WTC11 (cell line): ENCODE data around the gene RBM10. TPM values are rescaled to one million over a fixed set of nuclear protein-coding genes. Genes with fewer than 3 reads are reported as not detected.

Experiments
- ATAC-seq: fragments of 200-7000 bp; cut with Tn5 transposase; 2 replicates; pipeline ENCODE4 v1.10.0; 2021; ENCODE audit warnings: mild to moderate bottlenecking, moderate library complexity
- CTCF ChIA-PET: fragments of 300-600 bp; sonication (Branson Sonifier 250); formaldehyde crosslinking; loops from one replicate; lab custom pipeline; 2021; ENCODE audit warnings: antibody characterized with exemption; lab: Charles Lee
- POLR2A ChIA-PET: fragments of 350-600 bp; sonication (Branson Sonifier 250); formaldehyde crosslinking; loops from one replicate; lab custom pipeline; 2021; ENCODE audit warnings: antibody characterized with exemption; lab: Charles Lee
- DNase-seq: peaks from one replicate; pipeline ENCODE4 v3.0.0; 2021; ENCODE audit warnings: low spot score
- H3K27ac Mint-ChIP-seq: 2 replicates; pipeline ENCODE4 v1.8.0; 2021; ENCODE audit warnings: mixed read lengths
- H3K27me3 Mint-ChIP-seq: 2 replicates; pipeline ENCODE4 v1.8.0; 2021; ENCODE audit warnings: low read depth, mild to moderate bottlenecking, moderate library complexity, mixed read lengths
- H3K36me3 Mint-ChIP-seq: 2 replicates; pipeline ENCODE4 v1.8.0; 2021; ENCODE audit warnings: mixed read lengths
- H3K4me1 Mint-ChIP-seq: 2 replicates; pipeline ENCODE4 v1.8.0; 2022; ENCODE audit warnings: mixed read lengths
- H3K4me3 Mint-ChIP-seq: 2 replicates; pipeline ENCODE4 v1.8.0; 2021; ENCODE audit warnings: mild to moderate bottlenecking, moderate library complexity, mixed read lengths
- H3K9me3 Mint-ChIP-seq: 2 replicates; pipeline ENCODE4 v1.8.0; 2021; ENCODE audit warnings: mixed read lengths
- CBFB ChIP-seq: sonication (generic); formaldehyde crosslinking; IDR thresholded peaks from 2 replicates; pipeline ENCODE4 v1.8.1; 2022; ENCODE audit warnings: mild to moderate bottlenecking, low read depth, missing genetic modification reagents
- CREB1 ChIP-seq: sonication (generic); formaldehyde crosslinking; IDR thresholded peaks from 2 replicates; pipeline ENCODE4 v1.8.0; 2023; ENCODE audit warnings: mild to moderate bottlenecking, missing genetic modification reagents
- CREM ChIP-seq: sonication (generic); formaldehyde crosslinking; IDR thresholded peaks from 2 replicates; pipeline ENCODE4 v1.8.1; 2022; ENCODE audit warnings: mild to moderate bottlenecking, missing genetic modification reagents, moderate library complexity
- EMX1 ChIP-seq: fragments of 250-450 bp; sonication (Bioruptor Pico); IDR thresholded peaks from 2 replicates; pipeline ENCODE4 v1.8.0; 2021; ENCODE audit warnings: mild to moderate bottlenecking
- MYBL2 ChIP-seq: sonication (generic); formaldehyde crosslinking; IDR thresholded peaks from 2 replicates; pipeline ENCODE4 v1.8.1; 2023; ENCODE audit warnings: mild to moderate bottlenecking, moderate library complexity, missing genetic modification reagents
- NFATC4 ChIP-seq: fragments of 250-450 bp; sonication (Bioruptor Pico); IDR thresholded peaks from 2 replicates; pipeline ENCODE4 v1.9.0; 2021; ENCODE audit warnings: mild to moderate bottlenecking
- NR2C2 ChIP-seq: sonication (generic); formaldehyde crosslinking; IDR thresholded peaks from 2 replicates; pipeline ENCODE4 v1.8.0; 2022; ENCODE audit warnings: mild to moderate bottlenecking, missing genetic modification reagents
- SMAD3 ChIP-seq: sonication (generic); formaldehyde crosslinking; IDR thresholded peaks from 2 replicates; pipeline ENCODE4 v1.8.0; 2022; ENCODE audit warnings: missing genetic modification reagents, mild to moderate bottlenecking, borderline replicate concordance
- SOX15 ChIP-seq: fragments of 250-450 bp; sonication (Bioruptor Pico); IDR thresholded peaks from 2 replicates; pipeline ENCODE4 v1.9.0; 2021; ENCODE audit warnings: mild to moderate bottlenecking
- TCF7 ChIP-seq: sonication (generic); formaldehyde crosslinking; IDR thresholded peaks from 2 replicates; pipeline ENCODE4 v1.8.0; 2022; ENCODE audit warnings: mild to moderate bottlenecking, low read depth, missing genetic modification reagents, moderate library complexity
- ZBTB21 ChIP-seq: sonication (generic); formaldehyde crosslinking; IDR thresholded peaks from 2 replicates; pipeline ENCODE4 v1.8.1; 2023; ENCODE audit warnings: mild to moderate bottlenecking, missing genetic modification reagents, borderline replicate concordance
- ZNF232 ChIP-seq: sonication (generic); formaldehyde crosslinking; IDR thresholded peaks from 2 replicates; pipeline ENCODE4 v1.8.0; 2022; ENCODE audit warnings: mild to moderate bottlenecking, missing genetic modification reagents
- total RNA-seq: library from RNA; stranded (reverse); gene quantifications from 3 replicates; pipeline ENCODE4 v1.2.3, GENCODE V29; 2021
- TF ChIP-seq, protein P1 (sequence below): sonication (generic); formaldehyde crosslinking; IDR thresholded peaks from 2 replicates; pipeline ENCODE4 v1.8.1; 2023; ENCODE audit warnings: mild to moderate bottlenecking, missing genetic modification reagents
- TF ChIP-seq, protein P2 (sequence below): sonication (generic); formaldehyde crosslinking; conservative IDR thresholded peaks from 2 replicates; pipeline ENCODE4 v1.8.1; 2023; ENCODE audit warnings: mild to moderate bottlenecking, low read depth, missing genetic modification reagents, moderate library complexity
- TF ChIP-seq, protein P3 (sequence below): sonication (generic); formaldehyde crosslinking; IDR thresholded peaks from 2 replicates; pipeline ENCODE4 v1.8.0; 2022; ENCODE audit warnings: missing genetic modification reagents
- TF ChIP-seq, protein P4 (sequence below): sonication (generic); formaldehyde crosslinking; conservative IDR thresholded peaks from 2 replicates; pipeline ENCODE4 v1.8.1; 2022; ENCODE audit warnings: mild to moderate bottlenecking, missing genetic modification reagents
- TF ChIP-seq, protein P5 (sequence below): sonication (generic); formaldehyde crosslinking; IDR thresholded peaks from 2 replicates; pipeline ENCODE4 v1.8.0; 2022; ENCODE audit warnings: mild to moderate bottlenecking, missing genetic modification reagents
- TF ChIP-seq, protein P6 (sequence below): sonication (generic); formaldehyde crosslinking; IDR thresholded peaks from 2 replicates; pipeline ENCODE4 v1.8.0; 2022; ENCODE audit warnings: mild to moderate bottlenecking, missing genetic modification reagents

RBM10 gene
- total RNA-seq, 1 experiment from 2014 or later: 66.1 TPM

DNA sequence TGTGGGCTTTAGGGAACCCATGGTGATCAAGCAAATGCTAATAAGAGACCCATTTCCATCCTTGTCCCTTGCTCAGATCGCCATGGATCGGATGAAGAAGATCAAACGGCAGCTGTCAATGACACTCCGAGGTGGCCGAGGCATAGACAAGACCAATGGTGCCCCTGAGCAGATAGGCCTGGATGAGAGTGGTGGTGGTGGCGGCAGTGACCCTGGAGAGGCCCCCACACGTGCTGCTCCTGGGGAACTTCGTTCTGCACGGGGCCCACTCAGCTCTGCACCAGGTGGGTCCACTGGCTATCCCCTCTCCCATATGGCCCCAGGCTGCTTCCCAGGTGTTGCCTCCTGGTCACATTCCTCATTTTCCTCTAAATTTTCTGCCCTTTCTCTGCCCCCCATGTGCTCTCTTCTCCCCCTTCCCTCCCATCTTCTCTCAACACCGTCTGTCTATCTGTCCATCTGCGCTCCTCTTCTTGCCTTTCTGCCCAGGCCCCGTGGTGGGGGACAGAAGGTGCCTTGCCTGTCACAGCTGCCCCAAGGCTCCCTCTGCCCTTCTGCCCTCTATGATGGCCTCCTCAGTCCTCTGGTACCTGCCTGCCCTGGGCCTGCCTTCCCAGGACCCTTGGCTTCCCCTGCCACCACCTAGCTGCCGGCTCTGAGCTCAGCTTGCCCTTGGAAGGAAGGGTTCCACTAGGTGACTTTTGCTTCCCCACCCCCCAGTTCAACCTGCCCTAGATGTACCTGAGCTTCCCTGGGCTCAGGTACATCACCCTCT lies 78.6 kb downstream of the RBM10 start:
- DNase-seq (no peak), ATAC-seq (no peak)
- TF ChIP-seq, protein P1, sequence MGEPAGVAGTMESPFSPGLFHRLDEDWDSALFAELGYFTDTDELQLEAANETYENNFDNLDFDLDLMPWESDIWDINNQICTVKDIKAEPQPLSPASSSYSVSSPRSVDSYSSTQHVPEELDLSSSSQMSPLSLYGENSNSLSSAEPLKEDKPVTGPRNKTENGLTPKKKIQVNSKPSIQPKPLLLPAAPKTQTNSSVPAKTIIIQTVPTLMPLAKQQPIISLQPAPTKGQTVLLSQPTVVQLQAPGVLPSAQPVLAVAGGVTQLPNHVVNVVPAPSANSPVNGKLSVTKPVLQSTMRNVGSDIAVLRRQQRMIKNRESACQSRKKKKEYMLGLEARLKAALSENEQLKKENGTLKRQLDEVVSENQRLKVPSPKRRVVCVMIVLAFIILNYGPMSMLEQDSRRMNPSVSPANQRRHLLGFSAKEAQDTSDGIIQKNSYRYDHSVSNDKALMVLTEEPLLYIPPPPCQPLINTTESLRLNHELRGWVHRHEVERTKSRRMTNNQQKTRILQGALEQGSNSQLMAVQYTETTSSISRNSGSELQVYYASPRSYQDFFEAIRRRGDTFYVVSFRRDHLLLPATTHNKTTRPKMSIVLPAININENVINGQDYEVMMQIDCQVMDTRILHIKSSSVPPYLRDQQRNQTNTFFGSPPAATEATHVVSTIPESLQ (CRISPR knock-in tag): no peak
- TF ChIP-seq, protein P2, sequence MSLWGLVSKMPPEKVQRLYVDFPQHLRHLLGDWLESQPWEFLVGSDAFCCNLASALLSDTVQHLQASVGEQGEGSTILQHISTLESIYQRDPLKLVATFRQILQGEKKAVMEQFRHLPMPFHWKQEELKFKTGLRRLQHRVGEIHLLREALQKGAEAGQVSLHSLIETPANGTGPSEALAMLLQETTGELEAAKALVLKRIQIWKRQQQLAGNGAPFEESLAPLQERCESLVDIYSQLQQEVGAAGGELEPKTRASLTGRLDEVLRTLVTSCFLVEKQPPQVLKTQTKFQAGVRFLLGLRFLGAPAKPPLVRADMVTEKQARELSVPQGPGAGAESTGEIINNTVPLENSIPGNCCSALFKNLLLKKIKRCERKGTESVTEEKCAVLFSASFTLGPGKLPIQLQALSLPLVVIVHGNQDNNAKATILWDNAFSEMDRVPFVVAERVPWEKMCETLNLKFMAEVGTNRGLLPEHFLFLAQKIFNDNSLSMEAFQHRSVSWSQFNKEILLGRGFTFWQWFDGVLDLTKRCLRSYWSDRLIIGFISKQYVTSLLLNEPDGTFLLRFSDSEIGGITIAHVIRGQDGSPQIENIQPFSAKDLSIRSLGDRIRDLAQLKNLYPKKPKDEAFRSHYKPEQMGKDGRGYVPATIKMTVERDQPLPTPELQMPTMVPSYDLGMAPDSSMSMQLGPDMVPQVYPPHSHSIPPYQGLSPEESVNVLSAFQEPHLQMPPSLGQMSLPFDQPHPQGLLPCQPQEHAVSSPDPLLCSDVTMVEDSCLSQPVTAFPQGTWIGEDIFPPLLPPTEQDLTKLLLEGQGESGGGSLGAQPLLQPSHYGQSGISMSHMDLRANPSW (CRISPR knock-in tag): no peak
- TF ChIP-seq SMAD3: no peak
- TF ChIP-seq TCF7: no peak
- TF ChIP-seq ZBTB21 (CRISPR knock-in tag): no peak
- TF ChIP-seq, protein P3, sequence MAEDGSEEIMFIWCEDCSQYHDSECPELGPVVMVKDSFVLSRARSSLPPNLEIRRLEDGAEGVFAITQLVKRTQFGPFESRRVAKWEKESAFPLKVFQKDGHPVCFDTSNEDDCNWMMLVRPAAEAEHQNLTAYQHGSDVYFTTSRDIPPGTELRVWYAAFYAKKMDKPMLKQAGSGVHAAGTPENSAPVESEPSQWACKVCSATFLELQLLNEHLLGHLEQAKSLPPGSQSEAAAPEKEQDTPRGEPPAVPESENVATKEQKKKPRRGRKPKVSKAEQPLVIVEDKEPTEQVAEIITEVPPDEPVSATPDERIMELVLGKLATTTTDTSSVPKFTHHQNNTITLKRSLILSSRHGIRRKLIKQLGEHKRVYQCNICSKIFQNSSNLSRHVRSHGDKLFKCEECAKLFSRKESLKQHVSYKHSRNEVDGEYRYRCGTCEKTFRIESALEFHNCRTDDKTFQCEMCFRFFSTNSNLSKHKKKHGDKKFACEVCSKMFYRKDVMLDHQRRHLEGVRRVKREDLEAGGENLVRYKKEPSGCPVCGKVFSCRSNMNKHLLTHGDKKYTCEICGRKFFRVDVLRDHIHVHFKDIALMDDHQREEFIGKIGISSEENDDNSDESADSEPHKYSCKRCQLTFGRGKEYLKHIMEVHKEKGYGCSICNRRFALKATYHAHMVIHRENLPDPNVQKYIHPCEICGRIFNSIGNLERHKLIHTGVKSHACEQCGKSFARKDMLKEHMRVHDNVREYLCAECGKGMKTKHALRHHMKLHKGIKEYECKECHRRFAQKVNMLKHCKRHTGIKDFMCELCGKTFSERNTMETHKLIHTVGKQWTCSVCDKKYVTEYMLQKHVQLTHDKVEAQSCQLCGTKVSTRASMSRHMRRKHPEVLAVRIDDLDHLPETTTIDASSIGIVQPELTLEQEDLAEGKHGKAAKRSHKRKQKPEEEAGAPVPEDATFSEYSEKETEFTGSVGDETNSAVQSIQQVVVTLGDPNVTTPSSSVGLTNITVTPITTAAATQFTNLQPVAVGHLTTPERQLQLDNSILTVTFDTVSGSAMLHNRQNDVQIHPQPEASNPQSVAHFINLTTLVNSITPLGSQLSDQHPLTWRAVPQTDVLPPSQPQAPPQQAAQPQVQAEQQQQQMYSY (CRISPR knock-in tag): no peak
- no peak for TF ChIP-seq EMX1
- no peak for TF ChIP-seq ZNF232
- TF ChIP-seq, protein P4, sequence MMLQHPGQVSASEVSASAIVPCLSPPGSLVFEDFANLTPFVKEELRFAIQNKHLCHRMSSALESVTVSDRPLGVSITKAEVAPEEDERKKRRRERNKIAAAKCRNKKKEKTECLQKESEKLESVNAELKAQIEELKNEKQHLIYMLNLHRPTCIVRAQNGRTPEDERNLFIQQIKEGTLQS: no peak
- TF ChIP-seq, protein P5, sequence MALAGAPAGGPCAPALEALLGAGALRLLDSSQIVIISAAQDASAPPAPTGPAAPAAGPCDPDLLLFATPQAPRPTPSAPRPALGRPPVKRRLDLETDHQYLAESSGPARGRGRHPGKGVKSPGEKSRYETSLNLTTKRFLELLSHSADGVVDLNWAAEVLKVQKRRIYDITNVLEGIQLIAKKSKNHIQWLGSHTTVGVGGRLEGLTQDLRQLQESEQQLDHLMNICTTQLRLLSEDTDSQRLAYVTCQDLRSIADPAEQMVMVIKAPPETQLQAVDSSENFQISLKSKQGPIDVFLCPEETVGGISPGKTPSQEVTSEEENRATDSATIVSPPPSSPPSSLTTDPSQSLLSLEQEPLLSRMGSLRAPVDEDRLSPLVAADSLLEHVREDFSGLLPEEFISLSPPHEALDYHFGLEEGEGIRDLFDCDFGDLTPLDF (CRISPR knock-in tag): no peak
- TF ChIP-seq NFATC4: no peak
- TF ChIP-seq CBFB: no peak
- TF ChIP-seq CREB1 (CRISPR knock-in tag): no peak
- no peak for TF ChIP-seq CREM
- TF ChIP-seq NR2C2 (CRISPR knock-in tag): no peak
- TF ChIP-seq, protein P6, sequence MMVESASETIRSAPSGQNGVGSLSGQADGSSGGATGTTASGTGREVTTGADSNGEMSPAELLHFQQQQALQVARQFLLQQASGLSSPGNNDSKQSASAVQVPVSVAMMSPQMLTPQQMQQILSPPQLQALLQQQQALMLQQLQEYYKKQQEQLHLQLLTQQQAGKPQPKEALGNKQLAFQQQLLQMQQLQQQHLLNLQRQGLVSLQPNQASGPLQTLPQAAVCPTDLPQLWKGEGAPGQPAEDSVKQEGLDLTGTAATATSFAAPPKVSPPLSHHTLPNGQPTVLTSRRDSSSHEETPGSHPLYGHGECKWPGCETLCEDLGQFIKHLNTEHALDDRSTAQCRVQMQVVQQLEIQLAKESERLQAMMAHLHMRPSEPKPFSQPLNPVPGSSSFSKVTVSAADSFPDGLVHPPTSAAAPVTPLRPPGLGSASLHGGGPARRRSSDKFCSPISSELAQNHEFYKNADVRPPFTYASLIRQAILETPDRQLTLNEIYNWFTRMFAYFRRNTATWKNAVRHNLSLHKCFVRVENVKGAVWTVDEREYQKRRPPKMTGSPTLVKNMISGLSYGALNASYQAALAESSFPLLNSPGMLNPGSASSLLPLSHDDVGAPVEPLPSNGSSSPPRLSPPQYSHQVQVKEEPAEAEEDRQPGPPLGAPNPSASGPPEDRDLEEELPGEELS (CRISPR knock-in tag): no peak
- TF ChIP-seq SOX15 (CRISPR knock-in tag): no peak
- TF ChIP-seq MYBL2 (CRISPR knock-in tag): no peak
- H3K9me3 Mint-ChIP-seq: no peaks in the 10 kb centered on the region
- POLR2A ChIA-PET: no interaction called here
- H3K27ac Mint-ChIP-seq: no peak overlapping the region
- peaks cover 48% of the 10 kb centered on the region for H3K36me3 Mint-ChIP-seq
- H3K4me1 Mint-ChIP-seq: peaks cover 17% of the 10 kb centered on the region
- H3K27me3 Mint-ChIP-seq: no peaks in the 10 kb centered on the region; the same call in 1 of the 2 replicates
- no peak overlapping the region for H3K4me3 Mint-ChIP-seq
- CTCF ChIA-PET: no interaction called here
